Choroid plexus epithelial cell (primary cell): Measurements from ENCODE around the gene KIF1B.
"Not testable (repeated sequence)": the region's sequence is repeated elsewhere in the genome, so short reads cannot be mapped to it uniquely, and the experiment has no call there.

Source experiments
- DNase-seq: peaks from one replicate; pipeline ENCODE4 v3.0.0-alpha.2; 2010; ENCODE audit warnings: low read depth
- H3K4me3 ChIP-seq: 2 replicates; pipeline ENCODE4 v1.5.1; 2011; ENCODE audit warnings: low read depth, mild to moderate bottlenecking, control low read depth, low read length, moderate library complexity
- CTCF ChIP-seq: conservative IDR thresholded peaks from 2 replicates; pipeline ENCODE4 v1.5.1; 2011; ENCODE audit warnings: low read depth, mild to moderate bottlenecking, control low read depth, inconsistent platforms, low read length, moderate library complexity

KIF1B gene

GRCh38 chr1:10216090-10216749 lies 5.8 kb downstream of the KIF1B start:
- TF ChIP-seq CTCF = no peak
- no peak overlapping the region for H3K4me3 ChIP-seq
- DNase-seq = no peak

GRCh38 chr1:10217748-10218441 lies 7.5 kb downstream of the KIF1B start:
- TF ChIP-seq CTCF = no peak
- H3K4me3 ChIP-seq = no peak overlapping the region
- DNase-seq = peak; percentile 52

GRCh38 chr1:10220200-10220599 lies 9.8 kb downstream of the KIF1B start:
- no peak for TF ChIP-seq CTCF
- no peak for DNase-seq

GRCh38 chr1:10220657-10221056 lies 10.3 kb downstream of the KIF1B start:
- DNase-seq, H3K4me3 ChIP-seq: not testable (repeated sequence)

More at GRCh38 chr1:10220200-10220599, 9.8 kb downstream of the KIF1B start:
- no peak overlapping the region for H3K4me3 ChIP-seq

GRCh38 chr1:10225573-10225972 lies 15.2 kb downstream of the KIF1B start:
- H3K4me3 ChIP-seq = no peak overlapping the region
- peak; percentile 31 for DNase-seq
- no peak for TF ChIP-seq CTCF

- no peak for TF ChIP-seq CTCF
- DNase-seq = peak; percentile 12
- H3K4me3 ChIP-seq = no peak overlapping the region
Measured at GRCh38 chr1:10228528-10228927, 18.2 kb downstream of the KIF1B start.

- H3K4me3 ChIP-seq = no peak overlapping the region
- TF ChIP-seq CTCF = no peak
- no peak for DNase-seq
Measured at GRCh38 chr1:10229903-10230302, 19.5 kb downstream of the KIF1B start.
